ENCODE measurements around the gene P2RX7. TPM values are rescaled to one million over a fixed set of nuclear protein-coding genes. Genes with fewer than 3 reads are reported as not detected.
"Not testable (repeated sequence)": the region's sequence is repeated elsewhere in the genome, so short reads cannot be mapped to it uniquely, and the experiment has no call there.

Gene P2RX7
- total RNA-seq, 2 experiments from 2014 or later: 3.6 to 4.7 TPM

DNA sequence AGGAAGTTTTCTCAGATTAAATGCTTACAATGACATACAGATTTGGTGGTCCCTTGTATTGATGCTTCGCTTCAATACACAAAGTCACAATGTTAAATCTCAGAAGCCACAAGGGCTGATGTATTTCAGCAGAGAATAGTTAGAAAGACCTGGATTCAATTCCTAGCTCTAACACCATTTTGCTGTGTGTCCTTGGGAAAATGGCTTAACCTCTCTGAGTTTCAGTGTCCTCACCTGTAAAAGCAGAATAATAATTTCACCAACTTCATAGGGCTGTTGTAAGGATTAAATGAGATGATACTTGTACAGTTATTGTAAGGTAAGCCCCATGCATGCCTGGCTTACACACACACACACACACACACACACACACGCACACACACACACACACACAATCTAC, 30.3 kb downstream of the P2RX7 start:
- intact Hi-C loops (cut with micrococcal nuclease): no loop called here
- POLR2A ChIA-PET: no interaction called here
- Mint-ChIP-seq H3K27ac (no peak overlapping the region), H3K27me3 (no peaks in the 10 kb centered on the region), H3K9me3 (peaks cover 4% of the 10 kb centered on the region), H3K4me1 (ENCODE audit: low read depth) (peaks cover 2% of the 10 kb centered on the region), H3K36me3 (ENCODE audit: low read depth) (peaks cover 23% of the 10 kb centered on the region), H3K4me3 (no peak overlapping the region)
- CTCF ChIA-PET: interaction anchor here (1.1 kb wide), 1 partner anchor 11 kb away, joined by 3 read pairs; no protein-coding TSS in a partner anchor
- DNase-seq (no peak), ATAC-seq (no peak)
- TF ChIP-seq, protein P1, sequence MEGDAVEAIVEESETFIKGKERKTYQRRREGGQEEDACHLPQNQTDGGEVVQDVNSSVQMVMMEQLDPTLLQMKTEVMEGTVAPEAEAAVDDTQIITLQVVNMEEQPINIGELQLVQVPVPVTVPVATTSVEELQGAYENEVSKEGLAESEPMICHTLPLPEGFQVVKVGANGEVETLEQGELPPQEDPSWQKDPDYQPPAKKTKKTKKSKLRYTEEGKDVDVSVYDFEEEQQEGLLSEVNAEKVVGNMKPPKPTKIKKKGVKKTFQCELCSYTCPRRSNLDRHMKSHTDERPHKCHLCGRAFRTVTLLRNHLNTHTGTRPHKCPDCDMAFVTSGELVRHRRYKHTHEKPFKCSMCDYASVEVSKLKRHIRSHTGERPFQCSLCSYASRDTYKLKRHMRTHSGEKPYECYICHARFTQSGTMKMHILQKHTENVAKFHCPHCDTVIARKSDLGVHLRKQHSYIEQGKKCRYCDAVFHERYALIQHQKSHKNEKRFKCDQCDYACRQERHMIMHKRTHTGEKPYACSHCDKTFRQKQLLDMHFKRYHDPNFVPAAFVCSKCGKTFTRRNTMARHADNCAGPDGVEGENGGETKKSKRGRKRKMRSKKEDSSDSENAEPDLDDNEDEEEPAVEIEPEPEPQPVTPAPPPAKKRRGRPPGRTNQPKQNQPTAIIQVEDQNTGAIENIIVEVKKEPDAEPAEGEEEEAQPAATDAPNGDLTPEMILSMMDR (IDR thresholded peaks at IDR 0.05): no peak

DNA sequence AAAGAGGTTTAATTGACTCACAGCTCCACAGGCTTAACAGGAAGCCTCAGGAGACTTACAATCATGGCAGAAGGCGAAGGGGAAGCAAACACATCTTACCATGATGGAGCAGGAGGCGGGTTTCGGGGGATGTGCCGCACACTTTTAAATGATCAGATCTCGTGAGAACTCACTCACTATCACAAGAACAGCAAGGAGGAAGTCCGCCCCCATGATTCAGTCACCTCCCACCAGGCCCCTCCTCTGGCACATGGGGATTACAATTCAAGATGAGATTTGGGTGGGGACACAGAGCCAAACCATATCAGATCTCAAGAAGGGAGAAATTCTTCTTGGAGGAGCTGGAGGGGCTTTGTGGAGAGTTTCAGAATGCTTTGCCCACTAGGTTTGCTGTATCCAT, 32.2 kb downstream of the P2RX7 start:
- H3K4me3 Mint-ChIP-seq; CTCF ChIA-PET; intact Hi-C loops (cut with micrococcal nuclease); DNase-seq; POLR2A ChIA-PET; ATAC-seq; H3K4me1 Mint-ChIP-seq (ENCODE audit: low read depth); H3K27ac Mint-ChIP-seq; H3K27me3 Mint-ChIP-seq; H3K9me3 Mint-ChIP-seq: not testable (repeated sequence)
- peaks cover 15% of the 10 kb centered on the region for H3K36me3 Mint-ChIP-seq (ENCODE audit: low read depth)

DNA sequence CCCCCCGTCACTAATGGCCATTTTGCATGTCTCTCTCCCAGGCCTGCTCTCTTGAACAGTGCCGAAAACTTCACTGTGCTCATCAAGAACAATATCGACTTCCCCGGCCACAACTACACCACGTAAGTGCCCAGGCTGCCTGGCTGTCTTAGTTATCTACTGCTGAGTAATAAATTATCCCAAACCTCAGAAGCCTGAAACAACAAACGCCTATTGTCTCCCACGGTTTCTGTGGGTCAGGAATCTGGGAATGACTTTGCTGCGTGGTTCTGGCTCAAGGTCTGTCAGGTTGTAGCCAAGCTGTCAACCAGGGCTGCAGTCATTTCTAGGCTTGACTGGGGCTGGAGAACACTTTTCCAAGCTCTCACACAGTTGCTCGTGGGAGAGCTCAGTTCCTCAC, 32.6 kb downstream of the P2RX7 start:
- no peaks in the 10 kb centered on the region for H3K4me1 Mint-ChIP-seq (ENCODE audit: low read depth)
- ATAC-seq: no peak
- intact Hi-C loops (cut with micrococcal nuclease): no loop called here
- TF ChIP-seq, protein P1 (IDR thresholded peaks at IDR 0.05): no peak
- peaks cover 15% of the 10 kb centered on the region for H3K36me3 Mint-ChIP-seq (ENCODE audit: low read depth)
- no peaks in the 10 kb centered on the region for H3K27me3 Mint-ChIP-seq
- no peaks in the 10 kb centered on the region for H3K9me3 Mint-ChIP-seq
- no peak overlapping the region for H3K4me3 Mint-ChIP-seq
- ChIA-PET POLR2A (no interaction called here), CTCF (no interaction called here)
- H3K27ac Mint-ChIP-seq: no peak overlapping the region
- no peak for DNase-seq

DNA sequence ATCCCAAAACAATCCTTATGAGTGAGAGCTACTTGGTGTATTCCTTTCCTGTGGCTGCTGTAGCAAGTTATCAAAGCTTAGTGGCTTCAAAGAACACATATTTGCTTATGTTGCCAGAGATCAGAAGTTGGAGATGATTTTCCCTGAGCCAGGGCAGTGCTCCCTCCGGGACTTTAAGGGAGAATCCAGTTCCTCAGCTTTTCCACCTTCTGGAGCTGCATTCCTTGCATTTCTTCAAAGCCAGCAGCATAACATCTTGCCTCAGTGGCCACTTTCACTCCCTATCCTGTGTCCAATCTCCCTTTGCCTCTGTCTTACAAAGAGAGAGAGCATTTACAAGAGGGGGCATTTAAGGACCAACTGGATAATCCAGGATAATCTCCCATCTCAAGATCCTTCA, 33.7 kb downstream of the P2RX7 start:
- CTCF ChIA-PET: no interaction called here
- Mint-ChIP-seq H3K9me3 (no peaks in the 10 kb centered on the region), H3K4me3 (no peak overlapping the region), H3K4me1 (ENCODE audit: low read depth) (no peaks in the 10 kb centered on the region), H3K36me3 (ENCODE audit: low read depth) (peaks cover 15% of the 10 kb centered on the region), H3K27ac (no peak overlapping the region), H3K27me3 (no peaks in the 10 kb centered on the region)
- intact Hi-C loops (cut with micrococcal nuclease): no loop called here
- DNase-seq (no peak), ATAC-seq (no peak)
- TF ChIP-seq, protein P1 (IDR thresholded peaks at IDR 0.05): no peak
- POLR2A ChIA-PET: no interaction called here

DNA sequence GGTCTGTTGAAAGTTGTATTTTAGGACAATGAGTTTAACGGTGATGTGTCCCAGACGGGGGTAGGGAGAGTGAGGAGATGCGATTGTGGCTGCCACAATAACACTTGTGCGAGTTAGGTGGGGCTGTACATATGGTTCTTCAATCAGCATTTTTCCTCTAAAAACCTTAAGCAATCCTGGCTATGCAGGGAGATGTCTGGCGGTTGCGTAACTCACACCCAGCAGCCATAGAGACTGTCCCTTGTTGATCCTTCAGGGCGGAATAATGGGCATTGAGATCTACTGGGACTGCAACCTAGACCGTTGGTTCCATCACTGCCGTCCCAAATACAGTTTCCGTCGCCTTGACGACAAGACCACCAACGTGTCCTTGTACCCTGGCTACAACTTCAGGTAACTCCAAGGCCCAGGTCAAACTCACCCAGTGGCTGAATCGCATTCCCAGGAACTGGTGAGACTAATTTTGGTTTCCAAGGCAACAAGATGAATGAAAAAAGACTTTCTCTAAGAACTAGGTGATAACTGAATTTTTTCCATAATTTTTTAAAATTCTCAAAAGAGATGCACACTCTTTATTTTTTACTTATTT, 34.6 kb downstream of the P2RX7 start:
- DNase-seq (no peak), ATAC-seq (no peak)
- no peak overlapping the region for H3K27ac Mint-ChIP-seq
- ChIA-PET POLR2A (no interaction called here), CTCF (no interaction called here)
- peaks cover 15% of the 10 kb centered on the region for H3K36me3 Mint-ChIP-seq (ENCODE audit: low read depth)
- TF ChIP-seq, protein P1 (IDR thresholded peaks at IDR 0.05): no peak
- H3K4me1 Mint-ChIP-seq (ENCODE audit: low read depth): no peaks in the 10 kb centered on the region
- no peaks in the 10 kb centered on the region for H3K9me3 Mint-ChIP-seq
- intact Hi-C loops (cut with micrococcal nuclease): no loop called here
- no peaks in the 10 kb centered on the region for H3K27me3 Mint-ChIP-seq
- no peak overlapping the region for H3K4me3 Mint-ChIP-seq

DNA sequence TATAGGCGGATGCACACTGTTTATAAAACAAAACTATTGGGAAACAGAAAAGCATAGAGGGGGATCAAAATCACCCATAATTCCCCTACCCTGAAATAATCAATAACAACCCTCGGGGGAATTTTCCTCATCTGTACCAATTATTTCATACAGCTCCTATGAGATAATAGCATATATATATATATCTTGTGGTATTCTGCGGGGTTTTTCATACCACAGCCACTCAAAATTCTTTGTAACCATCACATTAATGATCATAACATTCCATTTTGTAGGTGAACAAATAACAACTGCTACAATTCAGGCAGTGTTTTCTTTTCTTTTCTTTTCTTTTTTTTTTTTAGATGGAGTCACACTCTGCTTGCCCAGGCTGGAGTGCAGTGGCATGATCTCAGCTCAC, 35.3 kb downstream of the P2RX7 start:
- Mint-ChIP-seq H3K27me3 (no peaks in the 10 kb centered on the region), H3K36me3 (ENCODE audit: low read depth) (peaks cover 15% of the 10 kb centered on the region), H3K4me3 (no peak overlapping the region), H3K27ac (no peak overlapping the region), H3K9me3 (no peaks in the 10 kb centered on the region), H3K4me1 (ENCODE audit: low read depth) (no peaks in the 10 kb centered on the region)
- ATAC-seq: no peak
- ChIA-PET POLR2A (no interaction called here), CTCF (no interaction called here)
- TF ChIP-seq, protein P1 (IDR thresholded peaks at IDR 0.05): no peak
- DNase-seq: no peak
- intact Hi-C loops (cut with micrococcal nuclease): no loop called here
